Natural killer cell treated with Interleukin-12 subunit alpha and Interleukin-12 subunit beta and Interleukin-15 and Interleukin-18, amount 100 ng/mL, for 72 hours (primary cell): Measurements from ENCODE around the gene NFIA. TPM values are rescaled to one million over a fixed set of nuclear protein-coding genes. Genes with fewer than 3 reads are reported as not detected.
"Not testable (repeated sequence)": the region's sequence is repeated elsewhere in the genome, so short reads cannot be mapped to it uniquely, and the experiment has no call there.

Source experiments
- ATAC-seq, 2 donors: fragments of 150-1000 bp; cut with Tn5 transposase in 1 of 2; sonication (Bioruptor Pico), chemical (Tn5 transposase) in 1 of 2; 2 replicates each; pipeline ENCODE4 v1.10.0; 2021
- DNase-seq: peaks from one replicate; pipeline ENCODE4 v3.0.0; 2022; ENCODE audit warnings: low spot score
- H3K27ac Mint-ChIP-seq, 2 donors: 1 replicate in 1 of 2; 2 replicates in 1 of 2; pipeline ENCODE4 v1.8.0; 2022; ENCODE audit warnings: mixed read lengths in 2 of 2, mild to moderate bottlenecking in 1 of 2, moderate library complexity in 1 of 2
- H3K27me3 Mint-ChIP-seq, 2 donors: 1 replicate in 1 of 2; 2 replicates in 1 of 2; pipeline ENCODE4 v1.8.0; 2022; ENCODE audit warnings: mixed read lengths in 2 of 2
- H3K36me3 Mint-ChIP-seq: one replicate; pipeline ENCODE4 v1.8.0; 2022; ENCODE audit warnings: mixed read lengths
- H3K4me1 Mint-ChIP-seq, 2 donors: 1 replicate in 1 of 2; 2 replicates in 1 of 2; pipeline ENCODE4 v1.8.0; 2022; ENCODE audit warnings: low read depth in 2 of 2, mixed read lengths in 2 of 2, mild to moderate bottlenecking in 1 of 2
- H3K4me3 Mint-ChIP-seq: one replicate; pipeline ENCODE4 v1.8.0; 2022; ENCODE audit warnings: mixed read lengths
- H3K9me3 Mint-ChIP-seq: 2 replicates; pipeline ENCODE4 v1.8.0; 2022; ENCODE audit warnings: mixed read lengths
- total RNA-seq, 2 donors: library from RNA; stranded (reverse); gene quantifications; one replicate each; pipeline ENCODE4 v1.2.3, GENCODE V29; 2022

Gene NFIA
- total RNA-seq, 2 donors from 2014 or later: 0.14 to 7.3 TPM

GRCh38 chr1:61273861-61274260 lies 191.5 kb downstream of the NFIA start:
- DNase-seq (no peak), ATAC-seq (no peak)
- H3K36me3 Mint-ChIP-seq: no peaks in the 10 kb centered on the region
- H3K9me3 Mint-ChIP-seq: no peaks in the 10 kb centered on the region
- H3K4me1 Mint-ChIP-seq: peaks cover 15 to 38% of the 10 kb centered on the region in 2 donors
- H3K4me3 Mint-ChIP-seq: no peak overlapping the region
- no peak overlapping the region for H3K27ac Mint-ChIP-seq
- peaks cover 0 to 9% of the 10 kb centered on the region in 2 donors for H3K27me3 Mint-ChIP-seq

- Mint-ChIP-seq H3K27me3 (peaks cover 0 to 7% of the 10 kb centered on the region in 2 donors), H3K36me3 (no peaks in the 10 kb centered on the region), H3K4me3 (no peak overlapping the region), H3K27ac (no peak overlapping the region), H3K9me3 (no peaks in the 10 kb centered on the region), H3K4me1 (peaks cover 14 to 28% of the 10 kb centered on the region in 2 donors)
- DNase-seq (no peak), ATAC-seq (no peak)
Observed at GRCh38 chr1:61274939-61275338, 192.6 kb downstream of the NFIA start.

- DNase-seq: no peak
- no peak for ATAC-seq
- H3K27me3 Mint-ChIP-seq: peaks cover 0 to 7% of the 10 kb centered on the region in 2 donors
- no peaks in the 10 kb centered on the region for H3K36me3 Mint-ChIP-seq
- peaks cover 5 to 15% of the 10 kb centered on the region in 2 donors for H3K4me1 Mint-ChIP-seq
- no peak overlapping the region for H3K4me3 Mint-ChIP-seq
- no peak overlapping the region for H3K27ac Mint-ChIP-seq
- H3K9me3 Mint-ChIP-seq: no peaks in the 10 kb centered on the region
Observed at GRCh38 chr1:61276246-61276645, 193.9 kb downstream of the NFIA start.

- DNase-seq: no peak
- Mint-ChIP-seq H3K4me3 (peak overlapping the region; percentile 56), H3K36me3 (no peaks in the 10 kb centered on the region), H3K27ac (no peak overlapping the region), H3K9me3 (no peaks in the 10 kb centered on the region), H3K4me1 (peaks cover 0 to 7% of the 10 kb centered on the region in 2 donors), H3K27me3 (peaks cover 0 to 7% of the 10 kb centered on the region in 2 donors)
- ATAC-seq: no peak
Observed at GRCh38 chr1:61277121-61277690, 194.8 kb downstream of the NFIA start.

- not testable (repeated sequence) for H3K4me3 Mint-ChIP-seq, DNase-seq, H3K9me3 Mint-ChIP-seq, H3K36me3 Mint-ChIP-seq, H3K27ac Mint-ChIP-seq, H3K27me3 Mint-ChIP-seq, ATAC-seq, H3K4me1 Mint-ChIP-seq
Observed at GRCh38 chr1:61278503-61278902, 196.1 kb downstream of the NFIA start.

- peaks cover 0 to 5% of the 10 kb centered on the region in 2 donors for H3K27me3 Mint-ChIP-seq
- ATAC-seq: no peak
- H3K9me3 Mint-ChIP-seq: no peaks in the 10 kb centered on the region
- no peaks in the 10 kb centered on the region for H3K36me3 Mint-ChIP-seq
- DNase-seq: no peak
- H3K4me1 Mint-ChIP-seq: no peaks in the 10 kb centered on the region
- no peak overlapping the region for H3K4me3 Mint-ChIP-seq
- H3K27ac Mint-ChIP-seq: no peak overlapping the region
Observed at GRCh38 chr1:61278966-61279365, 196.6 kb downstream of the NFIA start.

- no peaks in the 10 kb centered on the region for H3K4me1 Mint-ChIP-seq
- ATAC-seq: no peak
- no peaks in the 10 kb centered on the region for H3K36me3 Mint-ChIP-seq
- peaks cover 0 to 5% of the 10 kb centered on the region in 2 donors for H3K27me3 Mint-ChIP-seq
- H3K9me3 Mint-ChIP-seq: no peaks in the 10 kb centered on the region
- no peak for DNase-seq
- no peak overlapping the region for H3K27ac Mint-ChIP-seq
- no peak overlapping the region for H3K4me3 Mint-ChIP-seq
Observed at GRCh38 chr1:61279570-61279969, 197.2 kb downstream of the NFIA start.

- peaks cover 0 to 5% of the 10 kb centered on the region in 2 donors for H3K27me3 Mint-ChIP-seq
- H3K9me3 Mint-ChIP-seq: no peaks in the 10 kb centered on the region
- no peak overlapping the region for H3K4me3 Mint-ChIP-seq
- H3K27ac Mint-ChIP-seq: no peak overlapping the region
- no peaks in the 10 kb centered on the region for H3K4me1 Mint-ChIP-seq
- H3K36me3 Mint-ChIP-seq: no peaks in the 10 kb centered on the region
- ATAC-seq: no peak
- DNase-seq: no peak
Observed at GRCh38 chr1:61280452-61280851, 198.1 kb downstream of the NFIA start.

- Mint-ChIP-seq H3K27ac (no peak overlapping the region), H3K9me3 (no peaks in the 10 kb centered on the region), H3K4me3 (no peak overlapping the region), H3K4me1 (no peaks in the 10 kb centered on the region), H3K36me3 (no peaks in the 10 kb centered on the region), H3K27me3 (peaks cover 0 to 2% of the 10 kb centered on the region in 2 donors)
- DNase-seq (no peak), ATAC-seq (no peak)
Observed at GRCh38 chr1:61282387-61282786, 200.0 kb downstream of the NFIA start.

GRCh38 chr1:61284248-61284854 lies 202.0 kb downstream of the NFIA start:
- no peaks in the 10 kb centered on the region for H3K36me3 Mint-ChIP-seq
- ATAC-seq: no peak
- no peaks in the 10 kb centered on the region for H3K4me1 Mint-ChIP-seq
- no peak overlapping the region for H3K4me3 Mint-ChIP-seq
- no peak for DNase-seq
- H3K27me3 Mint-ChIP-seq: peaks cover under 1 to 3% of the 10 kb centered on the region in 2 donors
- H3K27ac Mint-ChIP-seq: no peak overlapping the region
- no peaks in the 10 kb centered on the region for H3K9me3 Mint-ChIP-seq

- H3K27ac Mint-ChIP-seq: no peak overlapping the region
- no peak overlapping the region for H3K4me3 Mint-ChIP-seq
- no peaks in the 10 kb centered on the region for H3K9me3 Mint-ChIP-seq
- peaks cover 5 to 6% of the 10 kb centered on the region in 2 donors for H3K27me3 Mint-ChIP-seq
- ATAC-seq: no peak
- no peaks in the 10 kb centered on the region for H3K36me3 Mint-ChIP-seq
- DNase-seq: no peak
- no peaks in the 10 kb centered on the region for H3K4me1 Mint-ChIP-seq
Observed at GRCh38 chr1:61284936-61285335, 202.6 kb downstream of the NFIA start.

GRCh38 chr1:61285371-61285885 lies 203.1 kb downstream of the NFIA start:
- H3K4me1 Mint-ChIP-seq: no peaks in the 10 kb centered on the region
- no peak overlapping the region for H3K4me3 Mint-ChIP-seq
- no peaks in the 10 kb centered on the region for H3K36me3 Mint-ChIP-seq
- no peaks in the 10 kb centered on the region for H3K9me3 Mint-ChIP-seq
- H3K27me3 Mint-ChIP-seq: peaks cover 6 to 7% of the 10 kb centered on the region in 2 donors
- no peak for ATAC-seq
- no peak for DNase-seq
- no peak overlapping the region for H3K27ac Mint-ChIP-seq

GRCh38 chr1:61287014-61287413 lies 204.7 kb downstream of the NFIA start:
- no peak overlapping the region for H3K27ac Mint-ChIP-seq
- H3K4me3 Mint-ChIP-seq: no peak overlapping the region
- no peaks in the 10 kb centered on the region for H3K9me3 Mint-ChIP-seq
- DNase-seq: no peak
- no peaks in the 10 kb centered on the region for H3K36me3 Mint-ChIP-seq
- no peak for ATAC-seq
- peaks cover 12 to 16% of the 10 kb centered on the region in 2 donors for H3K27me3 Mint-ChIP-seq
- H3K4me1 Mint-ChIP-seq: no peaks in the 10 kb centered on the region

GRCh38 chr1:61287734-61288133 lies 205.4 kb downstream of the NFIA start:
- ATAC-seq (no peak), DNase-seq (no peak)
- Mint-ChIP-seq H3K36me3 (no peaks in the 10 kb centered on the region), H3K4me3 (no peak overlapping the region), H3K27ac (no peak overlapping the region), H3K27me3 (peaks cover 12 to 16% of the 10 kb centered on the region in 2 donors), H3K4me1 (no peaks in the 10 kb centered on the region), H3K9me3 (no peaks in the 10 kb centered on the region)
